HCT116 (cell line): ENCODE data around the gene PTOV1. TPM values are rescaled to one million over a fixed set of nuclear protein-coding genes. Genes with fewer than 3 reads are reported as not detected.
A peak's percentile ranks its signal among the peaks of the same experiment; 100 is the strongest.

Source experiments
- ATAC-seq: fragments of 200-7000 bp; cut with Tn5 transposase; 2 replicates; pipeline ENCODE4 v1.9.1; 2020; ENCODE audit warnings: mild to moderate bottlenecking, moderate library complexity
- BruUV-seq: library from RNA; stranded (reverse); fragments of 400-500 nt; replicated peaks from 2 replicates; lab custom pipeline; 2021; lab: Mats Ljungman, UMichigan
- CTCF ChIA-PET: fragments of 300-600 bp; sonication (Branson Sonifier 250); formaldehyde crosslinking; loops from one replicate; lab custom pipeline; 2021; ENCODE audit warnings: antibody characterized with exemption; lab: Charles Lee
- POLR2A ChIA-PET: fragments of 300-600, 350-600 bp; sonication (Branson Sonifier 250); formaldehyde crosslinking; loops from one replicate; lab custom pipeline; 2021; ENCODE audit warnings: antibody characterized with exemption; lab: Charles Lee
- RAD21 ChIA-PET, 2 experiments: fragments of 300-600 bp; sonication (Branson Sonifier 250); formaldehyde crosslinking; loops; one replicate each; lab custom pipeline; 2023; ENCODE audit warnings: low total read pairs in 2 of 2; ENCODE audit not compliant: uncharacterized antibody in 2 of 2, unreplicated experiment in 2 of 2, low non-redundant PET in 1 of 2; lab: Charles Lee
- DNase-seq: peaks from one replicate; pipeline ENCODE4 v3.0.0-alpha.2; 2010; ENCODE audit warnings: low read depth, low spot score
- H2AFZ ChIP-seq: fragments of 200-600 bp; shearing (Covaris generic), sonication (generic); 2 replicates; pipeline ENCODE4 v1.6.1; 2017; ENCODE audit warnings: low read depth, mixed run types, mixed read lengths, antibody characterized with exemption, low read length; ENCODE audit not compliant: poor library complexity, severe bottlenecking
- H3K27ac ChIP-seq: 2 replicates; pipeline ENCODE4 v1.5.1; 2012; ENCODE audit warnings: low read depth, low read length
- H3K27me3 ChIP-seq: fragments of 200-600 bp; sonication (generic); 2 replicates; pipeline ENCODE4 v1.6.1; 2016; ENCODE audit warnings: mixed run types, low read length, mixed read lengths; ENCODE audit not compliant: insufficient read depth
- H3K36me3 ChIP-seq, 2 experiments: fragments of 200-500 bp in 1 of 2; fragments of 200-600 bp in 1 of 2; sonication (Bioruptor generic) in 1 of 2; sonication (generic) in 1 of 2; 2 replicates each; pipeline versions ENCODE4 v1.5.1 to v1.6.1; 2014 to 2016; ENCODE audit warnings: low read length in 2 of 2, inconsistent platforms in 1 of 2, mixed read lengths in 1 of 2, mixed run types in 1 of 2; ENCODE audit not compliant: insufficient read depth in 2 of 2, control insufficient read depth in 1 of 2
- H3K4me1 ChIP-seq, 2 experiments: fragments of 200-600 bp in 1 of 2; sonication (generic) in 1 of 2; 2 replicates each; pipeline versions ENCODE4 v1.5.1 to v1.6.1; 2012 to 2017; ENCODE audit warnings: low read length in 2 of 2, inconsistent platforms in 1 of 2, mild to moderate bottlenecking in 1 of 2, mixed read lengths in 1 of 2, mixed run types in 1 of 2, moderate library complexity in 1 of 2; ENCODE audit not compliant: insufficient read depth in 2 of 2, control insufficient read depth in 1 of 2
- H3K4me2 ChIP-seq: fragments of 200-600 bp; sonication (generic); 2 replicates; pipeline ENCODE4 v1.6.1; 2017; ENCODE audit warnings: mixed run types, low read length, mixed read lengths
- H3K4me3 ChIP-seq, 2 experiments: fragments of 200-600 bp in 1 of 2; sonication (generic) in 1 of 2; replicated peaks in 1 of 2; 2 replicates each; pipeline ENCODE4 v1.5.1; 2011 to 2016; ENCODE audit warnings: low read length in 2 of 2, control low read depth in 1 of 2, low read depth in 1 of 2, mild to moderate bottlenecking in 1 of 2, mixed read lengths in 1 of 2, mixed run types in 1 of 2
- H3K79me2 ChIP-seq: fragments of 200-600 bp; sonication (generic); 2 replicates; pipeline ENCODE4 v1.6.1; 2017; ENCODE audit warnings: mild to moderate bottlenecking, mixed run types, low read length, moderate library complexity, mixed read lengths; ENCODE audit not compliant: insufficient read depth
- H3K9ac ChIP-seq: fragments of 200-600 bp; sonication (generic); 2 replicates; pipeline ENCODE4 v1.6.1; 2016; ENCODE audit warnings: low read length, mixed read lengths
- H3K9me2 ChIP-seq: fragments of 200-600 bp; sonication (generic), shearing (Covaris generic); 2 replicates; pipeline ENCODE4 v1.6.1; 2017; ENCODE audit warnings: mixed run types, mild to moderate bottlenecking, moderate library complexity; ENCODE audit not compliant: insufficient read depth
- H3K9me3 ChIP-seq, 2 experiments: fragments of 200-500 bp in 1 of 2; fragments of 200-600 bp in 1 of 2; sonication (Bioruptor generic) in 1 of 2; sonication (generic) in 1 of 2; 2 replicates each; pipeline ENCODE4 v1.6.1; 2014 to 2017; ENCODE audit warnings: low read length in 2 of 2, mixed read lengths in 2 of 2, inconsistent platforms in 1 of 2, low read depth in 1 of 2, mild to moderate bottlenecking in 1 of 2, mixed run types in 1 of 2, moderate library complexity in 1 of 2; ENCODE audit not compliant: control insufficient read depth in 1 of 2, insufficient read depth in 1 of 2
- H4K20me1 ChIP-seq: fragments of 200-600 bp; sonication (generic), shearing (Covaris generic); 2 replicates; pipeline ENCODE4 v1.6.1; 2017; ENCODE audit warnings: mixed run types, mild to moderate bottlenecking, moderate library complexity; ENCODE audit not compliant: insufficient read depth
- ATF3 ChIP-seq: IDR thresholded peaks from 2 replicates; pipeline ENCODE4 v1.6.1; 2012
- CTCF ChIP-seq, 3 experiments: fragments of 200-600 bp in 1 of 3; sonication (generic) in 1 of 3; IDR thresholded peaks in 2 of 3; conservative IDR thresholded peaks in 1 of 3; 2 replicates each; pipeline ENCODE4 v1.5.1; 2012 to 2017; ENCODE audit warnings: low read depth in 2 of 3, low read length in 2 of 3, antibody characterized with exemption in 1 of 3, borderline replicate concordance in 1 of 3, control low read depth in 1 of 3, mild to moderate bottlenecking in 1 of 3, mixed read lengths in 1 of 3, mixed run types in 1 of 3, moderate library complexity in 1 of 3; ENCODE audit not compliant: insufficient read depth in 1 of 3
- ELF1 ChIP-seq: IDR thresholded peaks from 2 replicates; pipeline ENCODE4 v1.6.1; 2012; ENCODE audit warnings: low read depth, borderline replicate concordance
- EZH2phosphoT487 ChIP-seq: fragments of 200-600 bp; IDR thresholded peaks from 2 replicates; pipeline ENCODE4 v1.6.1; 2018; ENCODE audit warnings: antibody characterized with exemption, borderline replicate concordance
- FOSL1 ChIP-seq: IDR thresholded peaks from 2 replicates; pipeline ENCODE4 v1.6.1; 2012; ENCODE audit warnings: low read depth
- POLR2A ChIP-seq: IDR thresholded peaks from 2 replicates; pipeline ENCODE4 v1.7.0; 2011; ENCODE audit warnings: borderline replicate concordance; ENCODE audit not compliant: insufficient read depth, insufficient read length; ENCODE audit errors: extremely low read depth
- RAD21 ChIP-seq: IDR thresholded peaks from 2 replicates; pipeline ENCODE4 v1.6.1; 2012; ENCODE audit warnings: low read depth, mild to moderate bottlenecking
- REST ChIP-seq: IDR thresholded peaks from 2 replicates; pipeline ENCODE4 v1.6.1; 2012; ENCODE audit warnings: low read depth
- SP1 ChIP-seq: IDR thresholded peaks from 2 replicates; pipeline ENCODE4 v1.6.1; 2012; ENCODE audit warnings: low read depth
- YY1 ChIP-seq: IDR thresholded peaks from 2 replicates; pipeline ENCODE4 v1.6.1; 2011; ENCODE audit warnings: low read length, low read depth, moderate library complexity, mild to moderate bottlenecking; ENCODE audit not compliant: insufficient replicate concordance; ENCODE audit errors: extremely low read depth
- ZFX ChIP-seq: fragments of 450-650 bp; IDR thresholded peaks from 2 replicates; pipeline ENCODE4 v1.6.1; 2017
- intact Hi-C: fragments of 100-400 bp; cut with micrococcal nuclease; formaldehyde crosslinking; loops from 2 replicates; pipeline ENCODE4 v1.10.0; 2022
- total RNA-seq: library from RNA; stranded (reverse); gene quantifications from one replicate; pipeline ENCODE4 v1.2.1, GENCODE V29; 2021; ENCODE audit not compliant: unreplicated experiment

The PTOV1 gene
- total RNA-seq, 1 experiment from 2014 or later: 236 TPM

- no peaks in the 10 kb centered on the region for H3K9me3 ChIP-seq
- H4K20me1 ChIP-seq: peaks cover 5% of the 10 kb centered on the region; the same call in 1 of the 2 replicates
- ATAC-seq (no peak), DNase-seq (no peak)
- no peak overlapping the region for H3K4me3 ChIP-seq
- H3K9me2 ChIP-seq: no peaks in the 10 kb centered on the region
- no peaks in the 10 kb centered on the region for H3K27me3 ChIP-seq
- H3K4me1 ChIP-seq: peaks cover 20 to 60% of the 10 kb centered on the region in 2 experiments; a peak in 3 of 4 replicates
- H3K79me2 ChIP-seq: peaks cover 43% of the 10 kb centered on the region
- H3K4me2 ChIP-seq: no peak overlapping the region
- no peak overlapping the region for H3K9ac ChIP-seq
- ChIA-PET POLR2A (no interaction called here), CTCF (interaction anchor here (1.2 kb wide), 1 partner anchor 13 kb away, joined by 3 read pairs; the partner anchor contains the start of gene PTOV1), RAD21 (no interaction called here)
- no peak overlapping the region for H2AFZ ChIP-seq
- H3K27ac ChIP-seq: peak overlapping the region; percentile 23; the same call in 1 of the 2 replicates
- intact Hi-C loops: no loop called here
- H3K36me3 ChIP-seq: peaks cover 15 to 31% of the 10 kb centered on the region in 2 experiments
- TF ChIP-seq RAD21 (no peak), REST (no peak), ELF1 (no peak), CTCF (IDR thresholded peaks at IDR 0.05 in 2 of 3, conservative IDR thresholded peaks at IDR 0.05 in 1 of 3; ENCODE audit: borderline replicate concordance in 1 of 3, insufficient read depth in 1 of 3, low read depth in 2 of 3, low read length in 2 of 3) (no peak), YY1 (no peak), FOSL1 (no peak), SP1 (no peak), ATF3 (no peak), EZH2phosphoT487 (no peak), POLR2A (no peak), ZFX (no peak)
- no TSS peak for BruUV-seq
These were observed 13.0 kb downstream of the PTOV1 start for GRCh38 chr19:49863935-49864320.
